LNCAP (cell line): ENCODE results near the gene USH1C.

Source experiments
- TF ChIP-seq, protein P1 (sequence below): fragments of 450-650 bp; IDR thresholded peaks from 2 replicates; pipeline ENCODE4 v1.5.1; 2017; ENCODE audit warnings: mild to moderate bottlenecking

USH1C gene

DNA sequence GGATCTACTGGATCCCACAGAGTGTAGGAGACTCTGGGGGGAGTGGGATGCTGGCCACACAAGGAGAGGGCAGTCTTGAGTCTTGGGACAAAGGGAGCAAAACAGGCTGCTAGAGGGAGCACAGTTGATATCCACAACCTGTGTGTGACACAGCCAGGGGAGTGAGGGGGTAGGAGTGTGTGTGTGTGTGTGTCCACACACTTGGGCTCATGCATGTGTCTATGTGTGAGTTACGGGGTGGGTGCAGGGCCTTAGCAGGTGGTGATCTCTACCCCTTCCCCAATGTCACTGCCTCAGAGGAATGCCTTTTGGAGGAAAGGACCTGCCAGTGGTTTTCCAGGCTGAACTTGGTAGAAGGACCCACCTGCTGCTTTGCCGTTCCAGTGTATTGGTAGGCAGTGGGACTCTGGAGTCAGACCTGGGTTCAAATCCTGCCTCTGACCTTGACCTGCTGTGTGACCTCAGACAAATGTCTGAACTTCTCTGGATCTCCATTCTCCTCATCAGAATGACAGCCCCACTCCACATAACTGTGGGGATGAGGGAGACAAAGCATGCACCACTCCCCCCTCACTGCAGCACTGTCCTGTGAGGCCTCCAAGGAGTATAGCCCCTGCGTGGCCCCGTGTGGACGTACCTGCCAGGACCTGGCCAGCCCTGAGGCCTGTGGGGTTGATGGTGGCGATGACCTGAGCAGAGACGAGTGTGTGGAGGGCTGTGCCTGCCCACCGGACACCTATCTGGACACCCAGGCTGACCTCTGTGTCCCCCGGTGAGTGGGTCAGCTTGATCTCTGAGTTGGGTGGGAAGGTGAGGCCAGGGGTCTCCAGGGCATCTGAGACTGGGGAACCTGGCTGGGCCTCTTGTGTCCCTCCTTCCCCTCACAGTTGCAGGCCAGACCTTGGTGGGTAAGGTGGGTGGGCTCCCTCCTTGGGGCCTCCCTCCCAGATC lies 30.2 kb upstream of the USH1C start:
- TF ChIP-seq, protein P1, sequence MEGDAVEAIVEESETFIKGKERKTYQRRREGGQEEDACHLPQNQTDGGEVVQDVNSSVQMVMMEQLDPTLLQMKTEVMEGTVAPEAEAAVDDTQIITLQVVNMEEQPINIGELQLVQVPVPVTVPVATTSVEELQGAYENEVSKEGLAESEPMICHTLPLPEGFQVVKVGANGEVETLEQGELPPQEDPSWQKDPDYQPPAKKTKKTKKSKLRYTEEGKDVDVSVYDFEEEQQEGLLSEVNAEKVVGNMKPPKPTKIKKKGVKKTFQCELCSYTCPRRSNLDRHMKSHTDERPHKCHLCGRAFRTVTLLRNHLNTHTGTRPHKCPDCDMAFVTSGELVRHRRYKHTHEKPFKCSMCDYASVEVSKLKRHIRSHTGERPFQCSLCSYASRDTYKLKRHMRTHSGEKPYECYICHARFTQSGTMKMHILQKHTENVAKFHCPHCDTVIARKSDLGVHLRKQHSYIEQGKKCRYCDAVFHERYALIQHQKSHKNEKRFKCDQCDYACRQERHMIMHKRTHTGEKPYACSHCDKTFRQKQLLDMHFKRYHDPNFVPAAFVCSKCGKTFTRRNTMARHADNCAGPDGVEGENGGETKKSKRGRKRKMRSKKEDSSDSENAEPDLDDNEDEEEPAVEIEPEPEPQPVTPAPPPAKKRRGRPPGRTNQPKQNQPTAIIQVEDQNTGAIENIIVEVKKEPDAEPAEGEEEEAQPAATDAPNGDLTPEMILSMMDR = no peak

- TF ChIP-seq, protein P1 = no peak
These were observed 29.3 kb upstream of the USH1C start for GRCh38 chr11:17573526-17573925.

- TF ChIP-seq, protein P1 = no peak
These were observed 28.7 kb upstream of the USH1C start for GRCh38 chr11:17572791-17573460.

DNA sequence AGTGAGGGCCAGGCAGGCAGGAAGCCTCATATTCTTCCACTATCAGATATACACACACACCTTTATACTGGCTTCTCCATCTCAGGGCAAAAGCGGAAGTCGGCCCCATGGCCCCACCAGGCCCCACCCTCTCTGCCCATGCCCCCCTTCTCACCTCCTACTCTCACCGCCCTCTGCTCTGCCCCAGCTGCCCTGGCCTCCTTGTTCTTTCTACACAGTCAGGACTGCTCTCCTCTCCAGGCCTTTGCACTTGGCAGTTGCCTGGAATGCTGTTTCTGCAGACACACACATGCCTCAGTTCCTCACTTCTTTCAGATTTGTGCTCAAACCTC lies 28.1 kb upstream of the USH1C start:
- TF ChIP-seq, protein P1 = no peak

DNA sequence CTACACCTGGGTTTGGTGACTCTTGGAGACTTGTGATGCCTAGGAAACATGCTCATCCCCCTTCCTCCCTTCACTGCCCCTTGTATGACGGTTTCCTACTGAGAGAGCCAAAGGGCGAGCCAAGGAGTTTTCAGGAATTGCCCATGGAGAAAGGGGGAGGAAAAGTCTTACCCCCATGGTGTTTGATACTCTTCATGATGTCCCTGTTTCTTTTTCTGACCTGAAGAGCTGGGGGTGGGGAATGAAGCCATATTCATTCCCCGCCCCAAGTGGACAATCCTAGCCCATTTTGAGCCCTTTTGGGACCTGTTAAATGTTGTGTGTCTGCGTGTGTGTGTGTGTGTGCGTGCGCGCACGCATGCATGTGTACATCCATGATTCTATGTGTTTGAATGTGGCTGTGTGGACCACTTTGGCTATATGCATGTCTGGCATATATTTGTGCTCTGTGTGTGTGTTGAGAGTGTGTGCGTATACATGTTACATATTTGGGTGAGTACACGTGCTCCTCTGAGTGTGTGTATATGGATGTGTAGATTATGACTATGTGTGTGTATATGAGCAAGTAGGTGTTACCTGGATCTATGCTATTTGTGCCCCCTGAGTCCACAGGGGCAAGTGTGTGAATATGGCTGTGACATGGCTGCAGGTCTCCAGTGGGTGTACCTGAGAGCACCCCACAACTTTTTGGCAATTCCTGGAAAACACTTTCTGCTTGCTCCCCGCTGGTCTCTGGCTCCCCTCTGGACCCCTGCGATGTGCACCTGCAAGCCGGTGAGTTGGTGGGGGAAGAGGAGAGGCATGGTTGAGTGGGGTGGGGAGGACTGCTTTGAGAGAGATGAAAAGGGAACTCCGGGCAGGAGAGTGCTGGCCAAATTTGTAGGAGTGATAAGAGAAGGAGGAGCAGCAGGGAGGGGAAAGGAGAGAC lies 27.5 kb upstream of the USH1C start:
- TF ChIP-seq, protein P1 = no peak

DNA sequence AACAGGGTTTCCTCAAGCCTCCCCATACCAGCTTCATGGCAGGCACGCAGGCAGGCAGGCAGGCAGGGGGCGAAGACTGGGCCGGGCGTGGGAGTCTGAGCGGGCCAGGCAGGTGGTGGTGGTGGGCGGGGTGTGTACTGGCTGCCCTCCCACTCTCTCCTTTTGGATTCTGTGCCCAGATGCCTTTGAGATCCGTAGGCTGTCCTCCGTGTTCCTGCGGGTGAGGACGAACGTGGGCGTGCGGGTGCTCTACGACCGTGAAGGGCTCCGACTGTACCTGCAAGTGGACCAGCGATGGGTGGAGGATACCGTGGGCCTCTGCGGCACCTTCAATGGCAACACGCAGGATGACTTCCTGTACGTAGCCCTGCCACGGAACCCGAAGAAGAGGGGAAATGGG lies 25.8 kb upstream of the USH1C start:
- TF ChIP-seq, protein P1 = no peak

DNA sequence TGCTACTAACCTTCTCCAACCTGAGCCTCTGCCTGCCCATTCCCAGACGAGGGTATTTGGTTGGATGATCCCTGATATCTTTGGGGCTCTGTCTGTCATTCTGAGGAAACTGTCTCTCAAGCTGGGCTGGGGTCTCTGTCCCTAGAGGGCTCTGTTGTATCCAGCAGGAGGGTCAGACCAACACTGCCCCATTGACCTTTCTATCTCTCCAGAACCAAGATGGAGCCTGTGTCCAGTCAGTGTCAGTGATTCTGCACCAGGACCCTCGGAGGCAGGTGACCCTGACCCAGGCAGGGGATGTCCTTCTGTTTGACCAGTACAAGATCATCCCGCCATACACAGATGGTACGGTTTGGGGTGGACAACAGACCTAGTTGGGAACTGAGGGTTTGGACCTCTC lies 24.7 kb upstream of the USH1C start:
- TF ChIP-seq, protein P1 = no peak
